HCT116 (cell line): ENCODE measurements around the gene IFNL4.
"Not testable (repeated sequence)": the region's sequence is repeated elsewhere in the genome, so short reads cannot be mapped to it uniquely, and the experiment has no call there.

ENCODE experiments used
- CTCF ChIP-seq, 3 experiments: fragments of 200-600 bp in 1 of 3; sonication (generic) in 1 of 3; IDR thresholded peaks in 2 of 3; conservative IDR thresholded peaks in 1 of 3; 2 replicates each; pipeline ENCODE4 v1.5.1; 2012 to 2017; ENCODE audit warnings: low read depth in 2 of 3, low read length in 2 of 3, antibody characterized with exemption in 1 of 3, borderline replicate concordance in 1 of 3, control low read depth in 1 of 3, mild to moderate bottlenecking in 1 of 3, mixed read lengths in 1 of 3, mixed run types in 1 of 3, moderate library complexity in 1 of 3; ENCODE audit not compliant: insufficient read depth in 1 of 3
- EZH2 ChIP-seq: fragments of 200-600 bp; sonication (generic); IDR thresholded peaks from 2 replicates; pipeline ENCODE4 v1.6.1; 2017; ENCODE audit warnings: antibody characterized with exemption, mixed run types
- SP1 ChIP-seq: IDR thresholded peaks from 2 replicates; pipeline ENCODE4 v1.6.1; 2012; ENCODE audit warnings: low read depth
- TCF7L2 ChIP-seq: IDR thresholded peaks from 2 replicates; pipeline ENCODE4 v1.7.0; 2011; ENCODE audit warnings: borderline replicate concordance, inconsistent platforms; ENCODE audit not compliant: insufficient read depth, insufficient read length; ENCODE audit errors: extremely low read depth

- not testable (repeated sequence) for TF ChIP-seq TCF7L2; EZH2; CTCF (IDR thresholded peaks at IDR 0.05 in 2 of 3, conservative IDR thresholded peaks at IDR 0.05 in 1 of 3; ENCODE audit: borderline replicate concordance in 1 of 3, insufficient read depth in 1 of 3, low read depth in 2 of 3, low read length in 2 of 3); SP1
These were observed 4.1 kb downstream of the IFNL4 start, which contains the start of gene IFNL3 for GRCh38 chr19:39244410-39245100.
